Activated CD4-positive, alpha-beta T cell treated with anti-CD3 and anti-CD28 coated beads, Interleukin-2, amount 10 ng/mL, durations not matched to agents 7 days and 5 days (primary cell): ENCODE measurements around the gene SPDYE6. TPM values are rescaled to one million over a fixed set of nuclear protein-coding genes. Genes with fewer than 3 reads are reported as not detected.
"Not testable (repeated sequence)": the region's sequence is repeated elsewhere in the genome, so short reads cannot be mapped to it uniquely, and the experiment has no call there.

ENCODE experiments used
- CTCF ChIA-PET: fragments of 350-600 bp; sonication (Branson Sonifier 250); formaldehyde crosslinking; loops from one replicate; lab custom pipeline; 2021; ENCODE audit warnings: antibody characterized with exemption; lab: Charles Lee
- POLR2A ChIA-PET: fragments of 350-600 bp; sonication (Branson Sonifier 250); formaldehyde crosslinking; loops from one replicate; lab custom pipeline; 2021; ENCODE audit warnings: antibody characterized with exemption; lab: Charles Lee
- DNase-seq: peaks from one replicate; pipeline ENCODE4 v3.0.0-alpha.2; 2020
- H3K27ac Mint-ChIP-seq: one replicate; pipeline ENCODE4 v1.8.0; 2021; ENCODE audit warnings: mild to moderate bottlenecking, moderate library complexity, mixed read lengths
- H3K27me3 Mint-ChIP-seq: one replicate; pipeline ENCODE4 v1.8.0; 2021; ENCODE audit warnings: mixed read lengths
- H3K36me3 Mint-ChIP-seq: one replicate; pipeline ENCODE4 v1.8.0; 2021; ENCODE audit warnings: low read depth, mixed read lengths
- H3K4me1 Mint-ChIP-seq: one replicate; pipeline ENCODE4 v1.8.0; 2021; ENCODE audit warnings: mixed read lengths
- H3K4me3 Mint-ChIP-seq: one replicate; pipeline ENCODE4 v1.8.0; 2021; ENCODE audit warnings: mild to moderate bottlenecking, moderate library complexity, mixed read lengths
- H3K9me3 Mint-ChIP-seq: one replicate; pipeline ENCODE4 v1.8.0; 2021; ENCODE audit warnings: mixed read lengths
- microRNA-seq: library from miRNA; unstranded; fragments of <30 nt; microRNA quantifications from one replicate; pipeline ENCODE4 v1.2.0, GENCODE V29; 2021; ENCODE audit warnings: borderline microRNAs expressed, borderline replicate concordance
- total RNA-seq, 2 experiments: library from RNA; stranded (reverse); gene quantifications; one replicate each; pipeline ENCODE4 v1.2.3, GENCODE V29; 2021

SPDYE6 gene
- total RNA-seq, 2 experiments from 2014 or later, result not detected

DNA sequence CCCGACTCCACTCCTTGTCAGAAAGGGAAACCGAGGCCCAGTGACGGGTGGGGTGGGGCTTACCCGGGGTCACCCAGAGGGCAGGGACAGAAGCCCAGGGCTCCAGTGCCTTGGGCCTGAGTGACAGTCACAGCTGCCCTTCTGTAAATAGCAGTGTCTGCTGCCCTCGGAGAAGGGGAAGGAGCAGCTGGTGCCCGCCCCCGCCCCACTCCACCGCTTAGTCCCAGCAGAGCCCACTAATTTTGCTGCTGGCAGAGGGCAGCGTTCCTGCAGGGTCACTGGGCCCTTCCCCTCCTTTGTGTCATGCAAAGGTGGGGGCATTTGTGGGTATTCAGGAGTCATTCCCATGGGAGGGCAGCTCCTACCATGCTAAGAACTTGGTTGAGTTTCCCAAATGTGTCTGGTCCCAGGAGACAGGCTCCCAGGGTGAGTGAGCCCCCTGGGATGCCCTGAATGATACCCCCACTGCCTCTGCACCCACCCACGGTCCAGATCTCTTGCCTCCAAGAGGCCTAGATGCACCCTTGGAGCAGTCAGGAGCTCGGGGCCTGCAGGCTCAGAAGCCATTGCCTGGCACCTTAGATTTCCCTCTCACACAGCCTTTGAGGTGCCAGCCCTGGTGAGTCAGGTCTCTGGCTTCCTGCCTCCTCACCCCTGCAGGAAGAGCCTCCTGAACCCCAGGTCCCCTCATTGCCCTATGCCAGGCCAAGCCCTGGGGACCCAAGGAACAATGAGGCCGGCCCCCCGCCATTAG is 52.4 kb downstream of the SPDYE6 start:
- CTCF ChIA-PET, result interaction anchor here (0.5 to 1.4 kb wide), 3 partner anchors 12 to 128 kb away, joined by 3 to 5 read pairs (median 3); no protein-coding TSS in a partner anchor

DNA sequence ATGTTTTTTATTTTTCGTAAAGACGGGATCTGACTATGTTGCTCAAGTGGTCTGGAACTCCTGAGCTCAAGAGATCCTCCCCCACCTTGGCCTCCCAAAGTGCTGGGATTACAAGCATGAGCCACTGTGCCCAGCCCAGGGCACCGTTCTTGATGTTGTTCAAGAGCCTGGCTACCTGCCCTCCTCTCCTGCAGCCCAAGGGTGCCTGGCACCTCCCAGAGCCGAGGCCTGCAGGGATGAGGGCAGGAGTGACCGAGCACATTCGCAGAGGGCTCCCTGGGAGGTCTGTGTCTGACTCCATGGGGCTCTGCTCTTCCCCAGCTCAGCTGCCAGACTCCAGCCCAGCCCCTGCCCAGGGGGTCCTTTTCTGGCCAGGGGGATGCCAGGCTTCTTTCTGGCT is 54.2 kb downstream of the SPDYE6 start:
- DNase-seq, result no peak
- H3K27ac Mint-ChIP-seq, result no peak overlapping the region
- CTCF ChIA-PET, result interaction anchor here (1.2 kb wide), 1 partner anchor 13 kb away, joined by 6 read pairs; no protein-coding TSS in a partner anchor

More for the DNA sequence above, 52.4 kb downstream of the SPDYE6 start:
- Mint-ChIP-seq H3K27ac (no peak overlapping the region), H3K27me3 (peaks cover 1% of the 10 kb centered on the region), H3K36me3 (no peaks in the 10 kb centered on the region), H3K9me3 (no peaks in the 10 kb centered on the region), H3K4me3 (no peak overlapping the region), H3K4me1 (peaks cover 19% of the 10 kb centered on the region)
- POLR2A ChIA-PET, result no interaction called here
- DNase-seq, result no peak

DNA sequence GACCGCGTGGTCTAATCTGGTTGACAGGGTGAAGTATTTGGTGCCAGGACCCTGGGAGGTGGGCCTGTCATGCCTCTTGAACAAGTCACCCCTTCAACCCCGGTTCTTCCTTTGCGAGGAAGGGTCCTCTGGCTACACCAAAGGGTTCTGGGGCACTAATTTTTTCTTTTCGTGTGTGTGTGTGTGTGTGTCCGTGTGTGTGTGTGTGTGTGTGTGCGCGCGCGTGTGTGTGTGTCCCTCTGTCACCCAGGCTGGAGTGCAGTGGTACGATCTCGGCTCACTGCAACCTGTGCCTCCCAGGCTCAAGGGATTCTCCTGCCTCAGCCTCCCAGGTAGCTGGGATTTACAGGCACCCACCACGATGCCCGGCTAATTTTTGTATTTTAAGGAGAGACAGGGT is 54.9 kb downstream of the SPDYE6 start:
- DNase-seq, H3K27ac Mint-ChIP-seq, H3K36me3 Mint-ChIP-seq, H3K4me1 Mint-ChIP-seq, H3K27me3 Mint-ChIP-seq, POLR2A ChIA-PET, H3K4me3 Mint-ChIP-seq, H3K9me3 Mint-ChIP-seq: not testable (repeated sequence)
- CTCF ChIA-PET, result interaction anchor here (1.0 to 1.2 kb wide), 2 partner anchors 10 to 13 kb away, joined by 4 to 6 read pairs; no protein-coding TSS in a partner anchor

More for the DNA sequence above, 54.2 kb downstream of the SPDYE6 start:
- POLR2A ChIA-PET, result no interaction called here
- no peaks in the 10 kb centered on the region for H3K9me3 Mint-ChIP-seq
- H3K27me3 Mint-ChIP-seq, result peaks cover 1% of the 10 kb centered on the region
- peaks cover 14% of the 10 kb centered on the region for H3K4me1 Mint-ChIP-seq
- H3K4me3 Mint-ChIP-seq, result no peak overlapping the region
- H3K36me3 Mint-ChIP-seq, result no peaks in the 10 kb centered on the region

DNA sequence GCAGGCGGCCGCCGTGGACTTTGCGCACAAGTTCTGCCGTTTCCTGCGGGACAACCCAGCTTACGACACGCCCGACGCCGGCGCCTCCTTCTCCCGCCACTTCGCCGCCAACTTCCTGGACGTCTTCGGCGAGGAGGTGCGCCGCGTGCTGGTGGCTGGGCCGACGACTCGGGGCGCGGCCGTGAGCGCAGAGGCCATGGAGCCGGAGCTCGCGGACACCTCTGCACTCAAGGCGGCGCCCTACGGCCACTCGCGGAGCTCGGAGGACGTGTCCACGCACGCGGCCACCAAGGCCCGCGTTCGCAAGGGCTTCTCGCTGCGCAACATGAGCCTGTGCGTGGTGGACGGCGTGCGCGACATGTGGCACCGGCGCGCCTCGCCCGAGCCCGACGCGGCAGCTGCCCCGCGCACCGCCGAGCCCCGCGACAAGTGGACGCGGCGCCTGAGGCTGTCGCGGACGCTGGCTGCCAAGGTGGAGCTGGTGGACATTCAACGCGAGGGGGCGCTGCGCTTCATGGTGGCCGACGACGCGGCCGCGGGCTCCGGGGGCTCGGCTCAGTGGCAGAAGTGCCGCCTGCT is 55.5 kb downstream of the SPDYE6 start:
- CTCF ChIA-PET, result interaction anchor here (1.0 kb wide), 1 partner anchor 10 kb away, joined by 4 read pairs; no protein-coding TSS in a partner anchor

DNA sequence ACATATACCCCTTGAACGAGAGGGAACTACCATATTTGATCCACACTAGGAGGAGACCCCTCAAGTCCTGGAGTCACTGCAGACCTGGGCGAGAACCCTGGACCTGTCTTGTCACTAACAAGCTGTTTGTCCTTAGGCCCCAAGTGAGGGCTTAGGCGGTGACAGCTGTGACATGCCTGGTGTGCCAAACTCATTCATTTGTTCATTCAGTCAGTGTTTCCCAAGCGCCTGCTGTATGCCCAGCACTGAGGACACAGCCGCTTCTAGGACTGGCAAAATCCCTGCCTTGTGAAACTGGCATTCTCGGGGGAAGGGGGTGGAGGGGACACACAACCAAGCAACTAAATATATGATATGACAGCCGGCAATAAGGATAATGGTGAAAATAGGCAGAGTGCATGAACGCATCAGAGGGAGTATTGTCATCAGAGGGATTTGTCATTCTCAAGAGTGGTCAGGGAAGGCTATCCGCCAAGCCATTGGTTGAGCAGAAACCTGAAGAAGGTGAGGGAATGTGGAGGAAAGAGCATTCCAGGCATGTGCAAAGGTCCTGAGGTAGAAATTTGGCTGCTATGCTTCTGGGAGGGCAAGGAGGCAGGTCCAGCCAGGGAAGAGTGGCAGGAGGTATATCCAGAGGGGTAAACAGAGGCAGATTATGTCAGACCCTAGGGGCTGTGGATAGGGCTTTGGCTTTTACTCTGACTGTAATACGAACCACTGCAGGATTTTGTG is 58.6 kb downstream of the SPDYE6 start:
- H3K4me3 Mint-ChIP-seq, result no peak overlapping the region
- no peaks in the 10 kb centered on the region for H3K9me3 Mint-ChIP-seq
- ChIA-PET CTCF (no interaction called here), POLR2A (no interaction called here)
- no peaks in the 10 kb centered on the region for H3K36me3 Mint-ChIP-seq
- peaks cover 9% of the 10 kb centered on the region for H3K27me3 Mint-ChIP-seq
- H3K4me1 Mint-ChIP-seq, result no peaks in the 10 kb centered on the region
- DNase-seq, result no peak
- H3K27ac Mint-ChIP-seq, result no peak overlapping the region

More for the DNA sequence above, 55.5 kb downstream of the SPDYE6 start:
- H3K4me3 Mint-ChIP-seq, result no peak overlapping the region
- POLR2A ChIA-PET, result no interaction called here
- DNase-seq, result no peak
- no peak overlapping the region for H3K27ac Mint-ChIP-seq
- no peaks in the 10 kb centered on the region for H3K36me3 Mint-ChIP-seq
- H3K9me3 Mint-ChIP-seq, result no peaks in the 10 kb centered on the region
- peaks cover 1% of the 10 kb centered on the region for H3K27me3 Mint-ChIP-seq
- H3K4me1 Mint-ChIP-seq, result peaks cover 6% of the 10 kb centered on the region

DNA sequence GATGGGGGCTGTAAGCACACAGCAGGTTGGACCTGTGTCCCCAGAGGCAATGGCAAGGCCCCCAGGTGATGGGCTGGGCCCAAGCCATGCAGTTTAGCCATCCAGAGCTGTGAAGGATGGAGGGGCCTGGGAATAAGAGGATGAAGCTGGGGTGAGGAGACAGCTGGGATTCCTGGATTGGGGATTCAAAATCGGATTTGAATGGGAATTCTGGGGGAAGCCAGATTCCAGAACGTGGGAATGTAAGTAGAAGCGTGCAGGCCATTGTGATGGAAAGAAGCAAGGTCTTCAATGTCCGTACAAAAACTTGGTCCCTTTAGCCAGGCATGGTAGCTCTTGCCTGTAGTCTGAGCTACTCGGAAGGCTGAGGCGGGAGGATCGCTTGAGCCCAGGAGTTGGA is 59.7 kb downstream of the SPDYE6 start:
- DNase-seq, result no peak
- POLR2A ChIA-PET, result no interaction called here
- CTCF ChIA-PET, result interaction anchor here (1.1 kb wide), 1 partner anchor 129 kb away, joined by 3 read pairs; no protein-coding TSS in a partner anchor
- Mint-ChIP-seq H3K9me3 (no peaks in the 10 kb centered on the region), H3K27ac (no peak overlapping the region), H3K4me3 (no peak overlapping the region), H3K27me3 (peaks cover 9% of the 10 kb centered on the region), H3K36me3 (no peaks in the 10 kb centered on the region), H3K4me1 (peaks cover 4% of the 10 kb centered on the region)

DNA sequence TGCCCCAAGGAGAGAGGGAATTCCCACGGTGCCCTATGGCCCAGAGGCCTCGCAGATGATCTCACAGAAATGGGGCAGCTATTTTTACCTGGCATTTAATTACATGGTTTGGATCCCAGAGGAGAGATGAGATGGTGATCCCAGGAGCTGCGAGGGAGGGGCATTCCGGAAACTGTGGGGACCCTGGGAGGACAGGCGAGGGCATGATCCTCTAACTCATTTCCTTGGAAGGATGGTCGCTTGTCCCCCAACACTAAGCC is 60.1 kb downstream of the SPDYE6 start:
- no peaks in the 10 kb centered on the region for H3K9me3 Mint-ChIP-seq
- no peak overlapping the region for H3K4me3 Mint-ChIP-seq
- ChIA-PET POLR2A (no interaction called here), CTCF (interaction anchor here (1.1 kb wide), 1 partner anchor 130 kb away, joined by 3 read pairs; no protein-coding TSS in a partner anchor)
- DNase-seq, result no peak
- peaks cover 9% of the 10 kb centered on the region for H3K27me3 Mint-ChIP-seq
- H3K4me1 Mint-ChIP-seq, result peaks cover 8% of the 10 kb centered on the region
- no peaks in the 10 kb centered on the region for H3K36me3 Mint-ChIP-seq
- no peak overlapping the region for H3K27ac Mint-ChIP-seq

Small RNAs within 50 kb of the gene (microRNA-seq; reads per million reads assigned to microRNA genes)
- gene MIR548O, result not detected

Other genes starting within 250 kb of the SPDYE6 start
- under 1 TPM; 0.12 to 0.50 TPM for gene SH2B2, start 69.6 kb downstream of the SPDYE6 start, total RNA-seq
- 10 to 100 TPM; 26.2 to 31.9 TPM for gene PRKRIP1, start 39.9 kb upstream of the SPDYE6 start, total RNA-seq
- 10 to 100 TPM; 61.2 to 63.7 TPM for gene ORAI2, start 77.1 kb upstream of the SPDYE6 start, total RNA-seq
- gene ALKBH4, start 108.4 kb upstream of the SPDYE6 start, total RNA-seq, result 10 to 100 TPM; 10.5 to 12.9 TPM
- 10 to 100 TPM; 18.2 to 20.5 TPM for gene LRWD1, start 108.5 kb upstream of the SPDYE6 start, total RNA-seq
- 10 to 100 TPM; 44.3 to 56.4 TPM for gene POLR2J, start 122.5 kb upstream of the SPDYE6 start, total RNA-seq
- gene RASA4B, start 161.3 kb upstream of the SPDYE6 start, total RNA-seq, result 10 to 100 TPM; 23.2 to 26.9 TPM
- gene UPK3BL2, start 187.3 kb upstream of the SPDYE6 start, total RNA-seq, result 10 to 100 TPM; 44.9 to 52.4 TPM
- gene SPDYE2, start 194.8 kb upstream of the SPDYE6 start, total RNA-seq, result under 1 TPM in 1 of 2 experiments, not detected in 1; 0.15 TPM
- 10 to 100 TPM; 53.2 to 53.8 TPM for gene POLR2J3, start 216.1 kb upstream of the SPDYE6 start, total RNA-seq